ENCODE results near the gene PTPRE.

DNA sequence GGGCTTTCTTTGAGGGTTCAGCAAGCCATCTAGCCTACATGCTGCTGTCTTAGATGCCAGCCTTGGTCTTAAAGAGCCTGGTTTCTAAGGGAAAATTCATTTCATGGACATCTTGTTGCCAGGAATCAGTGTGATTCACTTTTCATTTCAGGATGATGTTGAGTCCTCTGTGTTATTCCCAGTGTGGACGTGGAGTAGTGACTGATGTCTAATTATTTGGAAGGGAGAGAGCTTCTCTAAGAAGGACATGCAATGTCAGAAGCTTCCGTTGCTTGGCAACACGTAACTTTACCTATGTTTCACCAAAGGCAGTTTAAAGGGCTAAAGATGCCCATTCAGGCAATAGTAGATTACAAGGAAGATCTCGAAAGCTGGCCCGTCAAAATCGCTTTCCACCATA, 89.0 kb downstream of the PTPRE start:
- TF ChIP-seq, protein P1, sequence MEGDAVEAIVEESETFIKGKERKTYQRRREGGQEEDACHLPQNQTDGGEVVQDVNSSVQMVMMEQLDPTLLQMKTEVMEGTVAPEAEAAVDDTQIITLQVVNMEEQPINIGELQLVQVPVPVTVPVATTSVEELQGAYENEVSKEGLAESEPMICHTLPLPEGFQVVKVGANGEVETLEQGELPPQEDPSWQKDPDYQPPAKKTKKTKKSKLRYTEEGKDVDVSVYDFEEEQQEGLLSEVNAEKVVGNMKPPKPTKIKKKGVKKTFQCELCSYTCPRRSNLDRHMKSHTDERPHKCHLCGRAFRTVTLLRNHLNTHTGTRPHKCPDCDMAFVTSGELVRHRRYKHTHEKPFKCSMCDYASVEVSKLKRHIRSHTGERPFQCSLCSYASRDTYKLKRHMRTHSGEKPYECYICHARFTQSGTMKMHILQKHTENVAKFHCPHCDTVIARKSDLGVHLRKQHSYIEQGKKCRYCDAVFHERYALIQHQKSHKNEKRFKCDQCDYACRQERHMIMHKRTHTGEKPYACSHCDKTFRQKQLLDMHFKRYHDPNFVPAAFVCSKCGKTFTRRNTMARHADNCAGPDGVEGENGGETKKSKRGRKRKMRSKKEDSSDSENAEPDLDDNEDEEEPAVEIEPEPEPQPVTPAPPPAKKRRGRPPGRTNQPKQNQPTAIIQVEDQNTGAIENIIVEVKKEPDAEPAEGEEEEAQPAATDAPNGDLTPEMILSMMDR (IDR thresholded peaks at IDR 0.05), result no peak
- no peak for TF ChIP-seq POLR2A (IDR thresholded peaks at IDR 0.05)
